Gastrocnemius medialis (tissue), 4 donors: ENCODE data around the gene RIN1. TPM values are rescaled to one million over a fixed set of nuclear protein-coding genes. Genes with fewer than 3 reads are reported as not detected.
"Not testable (repeated sequence)": the region's sequence is repeated elsewhere in the genome, so short reads cannot be mapped to it uniquely, and the experiment has no call there.

ENCODE experiments used
- ATAC-seq, 2 donors: fragments of 150-250 bp; one replicate each; pipeline ENCODE4 v1.9.1; 2016
- DNase-seq, 2 donors: peaks; one replicate each; pipeline ENCODE4 v3.0.0-alpha.2; 2019
- H3K27ac ChIP-seq, 4 donors: fragments of 200-600 bp; sonication (generic); 1 replicate in 1 of 4; 2 replicates in 3 of 4; pipeline ENCODE4 v1.5.1; 2016 to 2018; ENCODE audit warnings: mild to moderate bottlenecking in 2 of 4, moderate library complexity in 1 of 4
- H3K27me3 ChIP-seq, 3 donors: fragments of 200-600 bp; sonication (generic) in 2 of 3; 1 replicate in 1 of 3; 2 replicates in 2 of 3; pipeline versions ENCODE4 v1.5.1 to v1.6.0; 2016 to 2019; ENCODE audit warnings: mild to moderate bottlenecking in 1 of 3, moderate library complexity in 1 of 3
- H3K36me3 ChIP-seq, 2 donors: fragments of 200-600 bp; sonication (generic) in 1 of 2; one replicate each; pipeline ENCODE4 v1.5.1; 2017 to 2018
- H3K4me1 ChIP-seq, 2 donors: fragments of 200-600 bp; sonication (generic) in 1 of 2; one replicate each; pipeline ENCODE4 v1.5.1; 2016 to 2017; ENCODE audit warnings: mild to moderate bottlenecking in 2 of 2
- H3K4me3 ChIP-seq, 4 donors: fragments of 200-600 bp; sonication (generic) in 3 of 4; 1 replicate in 1 of 4; 2 replicates in 3 of 4; pipeline ENCODE4 v1.5.1; 2016 to 2019; ENCODE audit warnings: mild to moderate bottlenecking in 2 of 4
- H3K9me3 ChIP-seq, 3 donors: fragments of 200-600 bp; sonication (generic) in 2 of 3; 1 replicate in 1 of 3; 2 replicates in 2 of 3; pipeline ENCODE4 v1.5.1; 2016 to 2019
- CTCF ChIP-seq, 5 experiments: fragments of 450-650 bp in 3 of 5; fragments of 200-600 bp in 2 of 5; sonication (generic) in 2 of 5; IDR thresholded peaks in 4 of 5; conservative IDR thresholded peaks in 1 of 5; 1 replicate in 4 of 5; 2 replicates in 1 of 5; pipeline ENCODE4 v1.5.1; 2016 to 2019; ENCODE audit warnings: antibody characterized with exemption in 5 of 5, mild to moderate bottlenecking in 3 of 5, moderate library complexity in 3 of 5
- POLR2A ChIP-seq, 2 donors: fragments of 450-650 bp; IDR thresholded peaks; one replicate each; pipeline ENCODE4 v1.6.1; 2017; ENCODE audit warnings: antibody characterized with exemption in 2 of 2, mild to moderate bottlenecking in 2 of 2, moderate library complexity in 2 of 2
- in situ Hi-C, 4 donors: fragments of 200-750 bp; cut with MboI; loops; one replicate each; pipeline versions ENCODE4 v1.15.0 to v1.8.0; 2017; ENCODE audit warnings: low sequenced_read_pairs in 4 of 4
- intact Hi-C: fragments of 100-400 bp; cut with DNase I; formaldehyde crosslinking; loops from one replicate; pipeline ENCODE4 v1.15.1; 2023; ENCODE audit warnings: low total_unique reads
- total RNA-seq, 4 donors: library from RNA; depleted of rRNA; stranded (reverse); fragments of >200 nt; gene quantifications; one replicate each; pipeline versions ENCODE4 v1.1.0 to v1.2.3, GENCODE V29; 2016

The RIN1 gene
- total RNA-seq, 4 donors from 2014 or later: 1.9 to 9.7 (median 7.0) TPM

GRCh38 chr11:66359662-66360087 is 23.4 kb upstream of the RIN1 start:
- DNase-seq (no peak), ATAC-seq (peak in 1 of 2 donors; percentile 14)
- peak overlapping the region in 1 of 4 donors; percentile 98 for H3K27ac ChIP-seq
- in situ Hi-C loops (no loop called here), intact Hi-C loops (no loop called here)
- H3K4me3 ChIP-seq: no peak overlapping the region
- no peaks in the 10 kb centered on the region for H3K27me3 ChIP-seq
- peaks cover 0 to 18% of the 10 kb centered on the region in 2 donors for H3K36me3 ChIP-seq
- no peaks in the 10 kb centered on the region for H3K9me3 ChIP-seq
- H3K4me1 ChIP-seq: peaks cover 0 to 5% of the 10 kb centered on the region in 2 donors
- TF ChIP-seq CTCF (IDR thresholded peaks at IDR 0.05 in 4 of 5, conservative IDR thresholded peaks at IDR 0.05 in 1 of 5) (no peak), POLR2A (IDR thresholded peaks at IDR 0.05) (no peak)

GRCh38 chr11:66350560-66351235 is 14.5 kb upstream of the RIN1 start:
- peaks cover 14 to 15% of the 10 kb centered on the region in 2 donors for H3K4me1 ChIP-seq
- in situ Hi-C loops, H3K27me3 ChIP-seq, ATAC-seq, H3K27ac ChIP-seq, H3K4me3 ChIP-seq, intact Hi-C loops, H3K9me3 ChIP-seq, H3K36me3 ChIP-seq, DNase-seq: not testable (repeated sequence)

GRCh38 chr11:66349084-66349386 is 12.8 kb upstream of the RIN1 start:
- TF ChIP-seq POLR2A (IDR thresholded peaks at IDR 0.05): no peak
- Histone ChIP-seq H3K4me3 (no peak overlapping the region), H3K9me3 (no peaks in the 10 kb centered on the region), H3K27ac (peak overlapping the region in 1 of 4 donors; percentile 91), H3K4me1 (peaks cover 25 to 26% of the 10 kb centered on the region in 2 donors), H3K27me3 (no peaks in the 10 kb centered on the region), H3K36me3 (no peaks in the 10 kb centered on the region)
- intact Hi-C loops (no loop called here), in situ Hi-C loops (no loop called here)
- no peak for DNase-seq
- no peak for ATAC-seq

- in situ Hi-C loops: no loop called here
- Histone ChIP-seq H3K27me3 (no peaks in the 10 kb centered on the region), H3K9me3 (no peaks in the 10 kb centered on the region), H3K36me3 (no peaks in the 10 kb centered on the region), H3K4me3 (peak within 1 kb of the TSS; percentile 83 to 97 (median 90)), H3K4me1 (peaks cover 35 to 36% of the 10 kb centered on the region in 2 donors), H3K27ac (peak within 1 kb of the TSS; percentile 80 to 91 (median 89))
- DNase-seq: peak; percentile 69 to 86
- intact Hi-C loops: loop anchor here (2.0 kb wide), 1 partner anchor 23 kb away; the partner anchor contains the start of gene SLC29A2
- ATAC-seq: peak; percentile 67 to 76
- TF ChIP-seq POLR2A (IDR thresholded peaks at IDR 0.05) (peak; percentile 31 to 42), CTCF (IDR thresholded peaks at IDR 0.05 in 4 of 5, conservative IDR thresholded peaks at IDR 0.05 in 1 of 5) (peak in 1 of 5 experiments; percentile 13)
These were observed 11.4 kb upstream of the RIN1 start, which contains the start of gene B4GAT1 for GRCh38 chr11:66347425-66348276. Gene B4GAT1, minus strand, starts transcription at chr11:66347629. Its CDS starts 84 bp downstream, at chr11:66347545.

GRCh38 chr11:66346476-66347424 is 10.5 kb upstream of the RIN1 start:
- H3K4me3 ChIP-seq: peak overlapping the region; percentile 83 to 97 (median 90)
- ATAC-seq (no peak), DNase-seq (peak in 1 of 2 donors; percentile 36)
- peaks cover 0 to 1% of the 10 kb centered on the region in 2 donors for H3K36me3 ChIP-seq
- H3K4me1 ChIP-seq: peaks cover 35 to 36% of the 10 kb centered on the region in 2 donors
- intact Hi-C loops: loop anchor here (2.0 kb wide), 1 partner anchor 24 kb away; the partner anchor contains the start of gene SLC29A2
- no peak for TF ChIP-seq POLR2A (IDR thresholded peaks at IDR 0.05)
- TF ChIP-seq CTCF (IDR thresholded peaks at IDR 0.05 in 4 of 5, conservative IDR thresholded peaks at IDR 0.05 in 1 of 5): no peak
- H3K9me3 ChIP-seq: no peaks in the 10 kb centered on the region
- in situ Hi-C loops: no loop called here
- H3K27ac ChIP-seq: peak overlapping the region; percentile 80 to 91 (median 87)
- H3K27me3 ChIP-seq: no peaks in the 10 kb centered on the region
